Activated CD4-positive, alpha-beta T cell treated with anti-CD3 and anti-CD28 coated beads, Interleukin-2, amount 10 ng/mL, durations not matched to agents 24 days and 14 days (primary cell): Measurements from ENCODE around the gene MAGEA9B. TPM values are rescaled to one million over a fixed set of nuclear protein-coding genes. Genes with fewer than 3 reads are reported as not detected.
"Not testable (repeated sequence)": the region's sequence is repeated elsewhere in the genome, so short reads cannot be mapped to it uniquely, and the experiment has no call there.

ENCODE experiments used
- DNase-seq: peaks from one replicate; pipeline ENCODE4 v3.0.0; 2022
- H3K27ac Mint-ChIP-seq: one replicate; pipeline ENCODE4 v1.8.0; 2022; ENCODE audit warnings: mild to moderate bottlenecking, mixed read lengths
- H3K27me3 Mint-ChIP-seq: one replicate; pipeline ENCODE4 v1.8.0; 2022; ENCODE audit warnings: mixed read lengths
- H3K36me3 Mint-ChIP-seq: one replicate; pipeline ENCODE4 v1.8.0; 2022; ENCODE audit warnings: low read depth, mild to moderate bottlenecking, mixed read lengths
- H3K4me1 Mint-ChIP-seq: one replicate; pipeline ENCODE4 v1.8.0; 2021; ENCODE audit warnings: mixed read lengths
- H3K4me3 Mint-ChIP-seq: one replicate; pipeline ENCODE4 v1.8.0; 2022; ENCODE audit warnings: mild to moderate bottlenecking, moderate library complexity, mixed read lengths
- H3K9me3 Mint-ChIP-seq: one replicate; pipeline ENCODE4 v1.8.0; 2021; ENCODE audit warnings: mixed read lengths
- intact Hi-C: fragments of 100-400 bp; cut with micrococcal nuclease; formaldehyde crosslinking; loops from one replicate; pipeline ENCODE4 v1.15.1; 2023
- total RNA-seq: library from RNA; stranded (reverse); gene quantifications from 2 replicates; pipeline ENCODE4 v1.2.3, GENCODE V29; 2022

The MAGEA9B gene
- total RNA-seq, 1 donor from 2014 or later: not detected

- H3K27me3 Mint-ChIP-seq, intact Hi-C loops, H3K4me3 Mint-ChIP-seq, DNase-seq, H3K36me3 Mint-ChIP-seq, H3K9me3 Mint-ChIP-seq, H3K4me1 Mint-ChIP-seq, H3K27ac Mint-ChIP-seq: not testable (repeated sequence)
Measured at GRCh38 chrX:149555251-149555650, 32.0 kb downstream of the MAGEA9B start.

- intact Hi-C loops, H3K27ac Mint-ChIP-seq, H3K4me3 Mint-ChIP-seq: not testable (repeated sequence)
Measured at GRCh38 chrX:149551939-149552248, 35.4 kb downstream of the MAGEA9B start.

GRCh38 chrX:149551245-149551938 is 35.9 kb downstream of the MAGEA9B start:
- H3K36me3 Mint-ChIP-seq, intact Hi-C loops, H3K27ac Mint-ChIP-seq, H3K4me1 Mint-ChIP-seq, H3K4me3 Mint-ChIP-seq, DNase-seq, H3K9me3 Mint-ChIP-seq, H3K27me3 Mint-ChIP-seq: not testable (repeated sequence)

More at GRCh38 chrX:149551939-149552248, 35.4 kb downstream of the MAGEA9B start:
- H3K27me3 Mint-ChIP-seq, DNase-seq, H3K36me3 Mint-ChIP-seq, H3K9me3 Mint-ChIP-seq, H3K4me1 Mint-ChIP-seq: not testable (repeated sequence)

- H3K27me3 Mint-ChIP-seq, H3K27ac Mint-ChIP-seq, intact Hi-C loops: not testable (repeated sequence)
Measured at GRCh38 chrX:149550454-149550853, 36.8 kb downstream of the MAGEA9B start.

GRCh38 chrX:149549701-149550100 is 37.6 kb downstream of the MAGEA9B start, which contains the start of gene HSFX3:
HSFX3 (minus strand) TSS chrX:149549924; CDS start chrX:149549852, 72 bp downstream.
- intact Hi-C loops, H3K4me1 Mint-ChIP-seq, H3K27ac Mint-ChIP-seq, H3K27me3 Mint-ChIP-seq, H3K4me3 Mint-ChIP-seq, H3K9me3 Mint-ChIP-seq, DNase-seq, H3K36me3 Mint-ChIP-seq: not testable (repeated sequence)

More at GRCh38 chrX:149550454-149550853, 36.8 kb downstream of the MAGEA9B start:
- peak; percentile 77 for DNase-seq
- not testable (repeated sequence) for H3K9me3 Mint-ChIP-seq, H3K36me3 Mint-ChIP-seq, H3K4me1 Mint-ChIP-seq, H3K4me3 Mint-ChIP-seq

- H3K27ac Mint-ChIP-seq, H3K27me3 Mint-ChIP-seq, H3K36me3 Mint-ChIP-seq, H3K4me1 Mint-ChIP-seq, DNase-seq, H3K9me3 Mint-ChIP-seq, intact Hi-C loops, H3K4me3 Mint-ChIP-seq: not testable (repeated sequence)
Measured at GRCh38 chrX:149547782-149548181, 39.5 kb downstream of the MAGEA9B start.

GRCh38 chrX:149546962-149547361 is 40.3 kb downstream of the MAGEA9B start:
- intact Hi-C loops, H3K4me3 Mint-ChIP-seq, H3K4me1 Mint-ChIP-seq, H3K36me3 Mint-ChIP-seq, H3K27me3 Mint-ChIP-seq, DNase-seq, H3K27ac Mint-ChIP-seq, H3K9me3 Mint-ChIP-seq: not testable (repeated sequence)

- H3K27ac Mint-ChIP-seq, intact Hi-C loops, H3K4me1 Mint-ChIP-seq, H3K36me3 Mint-ChIP-seq, H3K27me3 Mint-ChIP-seq, H3K4me3 Mint-ChIP-seq, H3K9me3 Mint-ChIP-seq, DNase-seq: not testable (repeated sequence)
Measured at GRCh38 chrX:149545545-149546543, 41.4 kb downstream of the MAGEA9B start.

GRCh38 chrX:149541521-149542047 is 45.7 kb downstream of the MAGEA9B start:
- intact Hi-C loops: loop anchor here (5.0 kb wide), 1 partner anchor 1026 kb away; the partner anchor contains the start of gene MTM1
- no peaks in the 10 kb centered on the region for H3K27me3 Mint-ChIP-seq
- H3K27ac Mint-ChIP-seq: peak overlapping the region; percentile 100
- H3K4me1 Mint-ChIP-seq: peaks cover 14% of the 10 kb centered on the region
- H3K4me3 Mint-ChIP-seq: peak overlapping the region; percentile 100
- peaks cover 4% of the 10 kb centered on the region for H3K36me3 Mint-ChIP-seq
- H3K9me3 Mint-ChIP-seq: no peaks in the 10 kb centered on the region
- no peak for DNase-seq

GRCh38 chrX:149540621-149541520 is 46.4 kb downstream of the MAGEA9B start, which contains the start of gene EOLA1:
EOLA1 (plus strand) TSS chrX:149541012; CDS start chrX:149545631, 4,619 bp downstream.
- DNase-seq: peak; percentile 93
- Mint-ChIP-seq H3K36me3 (peaks cover 6% of the 10 kb centered on the region), H3K9me3 (no peaks in the 10 kb centered on the region), H3K4me3 (peak within 1 kb of the TSS; percentile 100), H3K27me3 (no peaks in the 10 kb centered on the region), H3K27ac (peak within 1 kb of the TSS; percentile 100), H3K4me1 (peaks cover 14% of the 10 kb centered on the region)
- intact Hi-C loops: loop anchor here (5.0 kb wide), 1 partner anchor 1026 kb away; the partner anchor contains the start of gene MTM1

GRCh38 chrX:149540131-149540620 is 47.1 kb downstream of the MAGEA9B start:
- H3K27ac Mint-ChIP-seq: peak overlapping the region; percentile 100
- no peaks in the 10 kb centered on the region for H3K9me3 Mint-ChIP-seq
- H3K4me1 Mint-ChIP-seq: peaks cover 14% of the 10 kb centered on the region
- H3K36me3 Mint-ChIP-seq: peaks cover 11% of the 10 kb centered on the region
- peak; percentile 92 for DNase-seq
- no peaks in the 10 kb centered on the region for H3K27me3 Mint-ChIP-seq
- peak overlapping the region; percentile 100 for H3K4me3 Mint-ChIP-seq
- intact Hi-C loops: loop anchor here (5.0 kb wide), 1 partner anchor 1027 kb away; the partner anchor contains the start of gene MTM1

- Mint-ChIP-seq H3K9me3 (no peaks in the 10 kb centered on the region), H3K36me3 (peaks cover 9% of the 10 kb centered on the region), H3K27me3 (no peaks in the 10 kb centered on the region), H3K4me1 (peaks cover 12% of the 10 kb centered on the region), H3K27ac (peak overlapping the region; percentile 91), H3K4me3 (peak overlapping the region; percentile 100)
- DNase-seq: peak; percentile 95
- intact Hi-C loops: loop anchor here (2.0 to 5.0 kb wide), 2 partner anchors 35 to 1028 kb away; partner anchors contain the start of genes IDS and MTM1
Measured at GRCh38 chrX:149539283-149540130, 47.8 kb downstream of the MAGEA9B start.
